PC-3 (cell line): ENCODE results near the gene LRP1B.

Experiments
- EZH2phosphoT487 ChIP-seq: fragments of 300-600 bp; sonication (generic); IDR thresholded peaks from 2 replicates; pipeline ENCODE4 v1.6.1; 2018; ENCODE audit warnings: mild to moderate bottlenecking, antibody characterized with exemption, low read length, borderline replicate concordance
- TF ChIP-seq, protein P1 (sequence below): fragments of 300-600 bp; sonication (generic); conservative IDR thresholded peaks from 2 replicates; pipeline ENCODE4 v1.5.1; 2017; ENCODE audit warnings: antibody characterized with exemption, low read depth, mild to moderate bottlenecking, low read length

- TF ChIP-seq, protein P1, sequence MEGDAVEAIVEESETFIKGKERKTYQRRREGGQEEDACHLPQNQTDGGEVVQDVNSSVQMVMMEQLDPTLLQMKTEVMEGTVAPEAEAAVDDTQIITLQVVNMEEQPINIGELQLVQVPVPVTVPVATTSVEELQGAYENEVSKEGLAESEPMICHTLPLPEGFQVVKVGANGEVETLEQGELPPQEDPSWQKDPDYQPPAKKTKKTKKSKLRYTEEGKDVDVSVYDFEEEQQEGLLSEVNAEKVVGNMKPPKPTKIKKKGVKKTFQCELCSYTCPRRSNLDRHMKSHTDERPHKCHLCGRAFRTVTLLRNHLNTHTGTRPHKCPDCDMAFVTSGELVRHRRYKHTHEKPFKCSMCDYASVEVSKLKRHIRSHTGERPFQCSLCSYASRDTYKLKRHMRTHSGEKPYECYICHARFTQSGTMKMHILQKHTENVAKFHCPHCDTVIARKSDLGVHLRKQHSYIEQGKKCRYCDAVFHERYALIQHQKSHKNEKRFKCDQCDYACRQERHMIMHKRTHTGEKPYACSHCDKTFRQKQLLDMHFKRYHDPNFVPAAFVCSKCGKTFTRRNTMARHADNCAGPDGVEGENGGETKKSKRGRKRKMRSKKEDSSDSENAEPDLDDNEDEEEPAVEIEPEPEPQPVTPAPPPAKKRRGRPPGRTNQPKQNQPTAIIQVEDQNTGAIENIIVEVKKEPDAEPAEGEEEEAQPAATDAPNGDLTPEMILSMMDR = no peak
- TF ChIP-seq EZH2phosphoT487 = no peak
These were observed 1814.5 kb downstream of the LRP1B start for GRCh38 chr2:140316345-140316744.
